ENCODE results near the gene DDX3X. TPM values are rescaled to one million over a fixed set of nuclear protein-coding genes. Genes with fewer than 3 reads are reported as not detected.

DDX3X gene
- total and polyA plus RNA-seq, 9 of the 15 experiments (the other 6 are each of a cell fraction or from before 2014, with no cell fraction given): 51.3 to 232 (median 138) TPM

DNA sequence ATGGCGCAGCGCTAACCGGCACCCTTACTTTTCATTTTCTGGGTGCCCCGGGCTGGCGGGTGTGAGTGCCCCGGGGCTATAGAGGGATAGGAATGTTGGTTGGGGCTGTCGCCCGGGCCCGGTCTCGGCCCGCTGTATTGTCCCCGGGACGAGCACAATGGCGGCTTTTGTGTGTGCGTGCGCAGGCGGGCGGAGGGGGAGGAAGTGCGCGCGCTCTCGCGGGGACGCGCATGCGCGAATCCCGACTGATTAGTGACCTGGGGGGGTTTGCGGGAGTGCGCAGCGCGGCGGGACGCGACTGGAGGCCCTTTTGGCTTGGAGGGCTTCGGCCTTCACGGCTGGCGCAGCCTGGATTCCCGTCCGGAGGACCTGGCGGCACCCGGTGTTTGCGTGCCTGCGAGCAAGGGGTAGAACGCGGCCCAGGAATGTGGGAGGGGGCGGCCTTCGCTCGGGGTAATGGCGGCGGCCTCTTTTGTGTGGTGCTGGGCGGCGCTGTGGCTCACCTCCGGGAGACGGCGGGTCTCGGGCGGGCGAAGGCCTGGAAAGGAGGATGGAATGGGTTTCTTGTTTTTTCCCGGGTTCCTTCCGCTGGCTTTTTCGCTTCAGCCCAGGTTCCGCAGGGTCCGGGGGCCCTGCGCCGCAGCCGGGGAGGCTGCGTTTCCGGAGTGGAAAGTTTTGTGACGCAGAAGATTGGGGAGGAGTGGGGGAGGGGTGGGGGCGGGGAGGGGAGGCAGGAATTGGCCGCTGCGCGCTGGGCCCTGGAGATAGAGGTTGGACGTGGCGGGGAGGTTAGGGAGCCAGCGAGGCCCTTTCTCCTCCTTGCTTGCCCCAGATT, 618 bp downstream of the DDX3X start (continued):
- TF ChIP-seq, protein P1, sequence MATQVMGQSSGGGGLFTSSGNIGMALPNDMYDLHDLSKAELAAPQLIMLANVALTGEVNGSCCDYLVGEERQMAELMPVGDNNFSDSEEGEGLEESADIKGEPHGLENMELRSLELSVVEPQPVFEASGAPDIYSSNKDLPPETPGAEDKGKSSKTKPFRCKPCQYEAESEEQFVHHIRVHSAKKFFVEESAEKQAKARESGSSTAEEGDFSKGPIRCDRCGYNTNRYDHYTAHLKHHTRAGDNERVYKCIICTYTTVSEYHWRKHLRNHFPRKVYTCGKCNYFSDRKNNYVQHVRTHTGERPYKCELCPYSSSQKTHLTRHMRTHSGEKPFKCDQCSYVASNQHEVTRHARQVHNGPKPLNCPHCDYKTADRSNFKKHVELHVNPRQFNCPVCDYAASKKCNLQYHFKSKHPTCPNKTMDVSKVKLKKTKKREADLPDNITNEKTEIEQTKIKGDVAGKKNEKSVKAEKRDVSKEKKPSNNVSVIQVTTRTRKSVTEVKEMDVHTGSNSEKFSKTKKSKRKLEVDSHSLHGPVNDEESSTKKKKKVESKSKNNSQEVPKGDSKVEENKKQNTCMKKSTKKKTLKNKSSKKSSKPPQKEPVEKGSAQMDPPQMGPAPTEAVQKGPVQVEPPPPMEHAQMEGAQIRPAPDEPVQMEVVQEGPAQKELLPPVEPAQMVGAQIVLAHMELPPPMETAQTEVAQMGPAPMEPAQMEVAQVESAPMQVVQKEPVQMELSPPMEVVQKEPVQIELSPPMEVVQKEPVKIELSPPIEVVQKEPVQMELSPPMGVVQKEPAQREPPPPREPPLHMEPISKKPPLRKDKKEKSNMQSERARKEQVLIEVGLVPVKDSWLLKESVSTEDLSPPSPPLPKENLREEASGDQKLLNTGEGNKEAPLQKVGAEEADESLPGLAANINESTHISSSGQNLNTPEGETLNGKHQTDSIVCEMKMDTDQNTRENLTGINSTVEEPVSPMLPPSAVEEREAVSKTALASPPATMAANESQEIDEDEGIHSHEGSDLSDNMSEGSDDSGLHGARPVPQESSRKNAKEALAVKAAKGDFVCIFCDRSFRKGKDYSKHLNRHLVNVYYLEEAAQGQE (IDR thresholded peaks at IDR 0.05; ENCODE audit: borderline replicate concordance): no peak
- TF ChIP-seq, protein P1 (CRISPR knock-in tag; IDR thresholded peaks at IDR 0.05; ENCODE audit: low read depth): no peak
- no peak for TF ChIP-seq FOXK2 (conservative IDR thresholded peaks at IDR 0.05 in 1 of 2, IDR thresholded peaks at IDR 0.05 in 1 of 2; ENCODE audit: low read depth in 2 of 2)
- TF ChIP-seq SNRNP70 (optimal IDR thresholded peaks at IDR 0.05; ENCODE audit: low read depth, low read length): no peak
- TF ChIP-seq PCBP1 (IDR thresholded peaks at IDR 0.05; ENCODE audit: low read depth, low read length, poor library complexity, severe bottlenecking): peak; percentile 95
- TF ChIP-seq CEBPB (tag; IDR thresholded peaks at IDR 0.05): no peak
- peak; percentile 72 for TF ChIP-seq ETV1 (tag; conservative IDR thresholded peaks at IDR 0.05; ENCODE audit: low read depth)
- TF ChIP-seq CBX5 (IDR thresholded peaks at IDR 0.05; ENCODE audit: borderline replicate concordance, low read depth): no peak
- no peak; the same call in 1 of the 2 replicates for TF ChIP-seq GTF2E2 (tag; IDR thresholded peaks at IDR 0.05)
- no peak for TF ChIP-seq ZNF408 (CRISPR knock-in tag; IDR thresholded peaks at IDR 0.05; ENCODE audit: low read depth)
- TF ChIP-seq ZSCAN29 (IDR thresholded peaks at IDR 0.05): no peak
- TF ChIP-seq ZNF239 (CRISPR knock-in tag; IDR thresholded peaks at IDR 0.05): no peak
- TF ChIP-seq HNRNPK (IDR thresholded peaks at IDR 0.05; ENCODE audit: low read depth, low read length, poor library complexity, severe bottlenecking): peak; percentile 38
- TF ChIP-seq ZNF354B (CRISPR knock-in tag; IDR thresholded peaks at IDR 0.05): no peak
- TF ChIP-seq PURB (CRISPR knock-in tag; IDR thresholded peaks at IDR 0.05; ENCODE audit: low read depth): no peak
- TF ChIP-seq HCFC1 (IDR thresholded peaks at IDR 0.05; ENCODE audit: low read depth, low read length): 0 out of 2 replicates have a peak, but pooled peaks have one; percentile 5
- TF ChIP-seq NFATC3 (IDR thresholded peaks at IDR 0.05): no peak
- no peak for TF ChIP-seq ZNF77 (CRISPR knock-in tag; IDR thresholded peaks at IDR 0.05)
